Panc1 (cell line): ENCODE measurements around the gene RABGAP1L.

Experiments
- POLR2AphosphoS5 ChIP-seq: IDR thresholded peaks from 2 replicates; pipeline ENCODE4 v1.6.1; 2012; ENCODE audit warnings: mild to moderate bottlenecking, low read depth, low read length, moderate library complexity
- TF ChIP-seq, protein P1 (sequence below): fragments of 450-650 bp; IDR thresholded peaks from 2 replicates; pipeline ENCODE4 v1.5.1; 2017; ENCODE audit warnings: mild to moderate bottlenecking

DNA sequence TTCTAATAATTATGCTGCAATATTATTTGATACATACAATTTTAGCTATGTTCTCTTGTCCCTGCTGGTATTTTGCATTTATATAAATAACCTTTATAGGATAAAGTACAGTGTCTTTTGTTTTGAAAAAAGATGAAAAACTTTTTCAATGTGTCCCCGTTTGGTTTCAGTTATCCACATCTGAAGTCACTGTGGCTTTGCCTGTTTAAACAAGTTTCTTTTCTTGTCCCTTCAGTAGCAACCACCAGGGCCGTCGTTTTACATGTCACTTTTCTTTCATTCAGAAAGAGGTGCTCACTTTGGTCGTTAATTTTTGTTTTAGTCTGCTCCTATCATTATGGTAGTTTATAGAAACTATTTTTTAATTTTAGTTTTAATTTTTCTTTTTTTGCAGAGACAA lies 41.4 kb downstream of the RABGAP1L start:
- TF ChIP-seq, protein P1, sequence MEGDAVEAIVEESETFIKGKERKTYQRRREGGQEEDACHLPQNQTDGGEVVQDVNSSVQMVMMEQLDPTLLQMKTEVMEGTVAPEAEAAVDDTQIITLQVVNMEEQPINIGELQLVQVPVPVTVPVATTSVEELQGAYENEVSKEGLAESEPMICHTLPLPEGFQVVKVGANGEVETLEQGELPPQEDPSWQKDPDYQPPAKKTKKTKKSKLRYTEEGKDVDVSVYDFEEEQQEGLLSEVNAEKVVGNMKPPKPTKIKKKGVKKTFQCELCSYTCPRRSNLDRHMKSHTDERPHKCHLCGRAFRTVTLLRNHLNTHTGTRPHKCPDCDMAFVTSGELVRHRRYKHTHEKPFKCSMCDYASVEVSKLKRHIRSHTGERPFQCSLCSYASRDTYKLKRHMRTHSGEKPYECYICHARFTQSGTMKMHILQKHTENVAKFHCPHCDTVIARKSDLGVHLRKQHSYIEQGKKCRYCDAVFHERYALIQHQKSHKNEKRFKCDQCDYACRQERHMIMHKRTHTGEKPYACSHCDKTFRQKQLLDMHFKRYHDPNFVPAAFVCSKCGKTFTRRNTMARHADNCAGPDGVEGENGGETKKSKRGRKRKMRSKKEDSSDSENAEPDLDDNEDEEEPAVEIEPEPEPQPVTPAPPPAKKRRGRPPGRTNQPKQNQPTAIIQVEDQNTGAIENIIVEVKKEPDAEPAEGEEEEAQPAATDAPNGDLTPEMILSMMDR: no peak
- TF ChIP-seq POLR2AphosphoS5: no peak
